NCI-H69 (cell line): ENCODE measurements around the gene SLC12A2.

Source experiments
- DNase-seq: peaks from one replicate; lab custom pipeline; 2025; lab: John Stamatoyannopoulos, UW

SLC12A2 gene

DNA sequence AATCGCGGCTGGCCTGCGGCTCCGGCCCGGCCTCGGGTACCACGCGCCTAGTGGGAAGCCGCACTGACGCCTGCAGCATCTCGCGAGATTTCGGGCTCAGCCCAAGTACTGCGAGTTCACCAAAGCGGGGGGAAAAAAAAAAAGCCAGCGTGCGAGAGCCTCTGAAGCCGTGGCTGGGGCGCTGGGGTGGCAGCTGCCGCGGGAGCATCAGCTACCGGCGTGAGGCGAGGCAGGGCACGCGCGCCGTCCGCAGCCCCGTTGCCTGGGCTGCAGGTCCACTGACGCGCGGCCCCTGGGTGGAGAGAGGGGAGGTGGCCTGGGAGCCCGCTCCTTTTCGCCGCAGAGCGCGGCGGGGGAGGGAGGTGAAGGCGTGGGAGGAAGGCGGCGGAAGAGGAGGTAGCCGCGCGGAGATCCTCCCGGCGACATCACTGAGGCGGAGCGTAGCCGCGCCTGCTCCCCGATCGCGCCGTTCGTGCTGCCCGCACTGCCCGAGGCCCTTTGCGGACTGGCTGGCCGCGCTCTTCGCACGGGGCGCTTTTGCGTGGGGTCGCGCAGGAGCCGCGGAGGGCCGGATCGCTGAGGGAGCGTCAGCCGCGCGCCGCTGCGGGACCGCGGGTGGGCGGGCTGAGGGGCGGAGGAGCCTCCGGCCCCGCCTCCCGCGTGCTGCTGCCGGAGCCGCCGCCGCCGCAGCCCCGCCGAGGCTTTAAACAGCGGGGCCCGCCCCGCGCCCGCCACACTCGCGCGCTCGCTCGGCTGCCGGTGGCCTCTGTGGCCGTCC, at the start of gene SLC12A2:
SLC12A2 (plus strand) TSS at position 734 of the 778 bp plus-strand sequence. CDS start 189 bp downstream, outside the sequence.
- peak; percentile 97 for DNase-seq

DNA sequence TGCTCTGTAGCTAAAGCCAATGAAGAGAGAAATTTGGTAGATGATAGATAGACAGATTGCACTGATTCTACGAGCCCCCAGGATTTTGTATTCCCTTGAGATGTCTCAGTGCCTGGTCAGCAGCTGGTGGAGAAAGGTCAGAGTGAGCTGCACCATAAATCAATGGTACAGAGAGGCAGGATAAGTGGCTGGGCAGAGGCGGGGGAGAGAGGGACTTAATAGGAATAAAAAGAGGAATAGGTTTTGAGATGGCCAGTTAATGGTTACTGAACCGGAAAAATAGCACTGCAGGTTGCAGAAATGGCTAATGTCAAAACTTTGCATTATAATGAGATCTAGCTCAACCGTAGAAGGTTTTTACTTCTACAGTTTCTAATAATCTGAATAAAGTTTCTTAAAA, 47.9 kb upstream of the SLC12A2 start:
- peak; percentile 53 for DNase-seq

DNA sequence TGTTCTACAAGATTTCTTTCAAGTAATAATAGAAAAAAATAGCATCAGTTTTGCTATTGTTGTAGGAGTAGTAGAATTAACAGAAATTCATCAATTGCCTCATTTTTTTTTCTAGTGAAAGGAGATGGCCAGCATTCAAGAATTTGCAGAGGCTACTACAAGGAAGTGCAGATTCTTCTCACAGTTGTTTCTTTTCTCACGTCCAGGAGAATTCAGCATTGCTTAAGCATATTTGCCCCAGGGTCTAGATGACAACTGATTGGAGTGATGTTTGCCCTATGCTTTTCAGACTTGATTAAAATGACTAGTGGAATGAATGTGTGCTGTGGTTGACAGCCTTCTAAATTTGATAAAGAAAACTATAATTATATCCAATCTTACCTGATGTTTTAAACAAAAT, 46.6 kb upstream of the SLC12A2 start:
- DNase-seq, result peak; percentile 57

DNA sequence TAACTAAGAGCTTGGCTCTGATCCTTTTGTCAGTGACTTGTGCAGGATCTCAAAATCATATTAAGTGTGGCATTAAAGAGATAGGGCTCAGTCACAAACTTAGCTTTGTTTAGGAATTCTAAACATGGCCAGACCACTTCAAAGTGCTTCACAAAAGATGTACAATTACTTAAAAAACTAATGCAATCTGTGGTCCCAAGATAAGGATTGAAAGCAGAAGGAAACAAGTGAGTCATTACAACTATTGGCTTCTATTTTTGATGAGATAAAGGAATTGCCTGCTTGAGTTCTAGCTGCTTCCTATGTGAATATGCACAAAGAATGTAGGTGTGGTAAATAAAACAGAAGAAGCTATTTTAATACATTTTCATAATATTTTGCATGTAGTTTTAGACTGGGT, 44.9 kb upstream of the SLC12A2 start:
- DNase-seq, result no peak

DNA sequence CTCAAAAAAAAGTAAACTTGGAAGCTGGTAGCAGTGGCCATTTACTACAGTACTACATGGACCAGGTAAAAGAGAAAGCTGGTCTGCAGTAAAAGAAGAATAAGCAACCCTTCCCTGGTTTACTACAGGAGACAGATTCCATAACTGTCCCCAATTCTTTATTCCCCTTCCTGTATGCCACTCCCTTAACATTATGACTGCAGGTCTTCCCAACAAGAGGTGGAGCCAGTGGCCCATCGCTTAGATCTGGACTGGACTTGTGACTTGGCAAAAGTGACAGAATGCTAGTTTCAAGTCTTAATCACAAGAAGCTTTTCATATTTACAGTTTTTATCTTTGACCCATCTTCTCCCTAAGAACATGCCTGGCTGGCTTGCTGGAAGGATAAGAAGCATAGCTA, 42.6 kb upstream of the SLC12A2 start:
- DNase-seq, result no peak

DNA sequence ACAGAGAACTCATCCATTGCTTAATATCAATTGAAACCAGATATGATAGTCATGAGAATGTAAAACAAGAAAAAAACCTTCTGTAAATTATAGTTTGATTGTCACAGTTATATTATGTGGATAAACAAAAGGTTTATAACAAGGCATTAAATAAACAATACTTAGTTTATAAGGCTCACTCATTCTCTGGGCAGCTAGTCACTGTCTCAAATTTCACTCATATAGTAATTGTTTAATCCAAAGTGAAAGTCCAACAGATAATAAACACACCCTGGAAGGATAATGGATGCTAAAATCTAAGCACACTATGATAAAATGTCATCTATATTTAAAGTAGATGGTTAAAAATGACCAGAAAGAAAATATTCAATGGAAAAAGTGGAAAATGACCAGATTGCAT, 30.8 kb upstream of the SLC12A2 start:
- DNase-seq, result no peak

DNA sequence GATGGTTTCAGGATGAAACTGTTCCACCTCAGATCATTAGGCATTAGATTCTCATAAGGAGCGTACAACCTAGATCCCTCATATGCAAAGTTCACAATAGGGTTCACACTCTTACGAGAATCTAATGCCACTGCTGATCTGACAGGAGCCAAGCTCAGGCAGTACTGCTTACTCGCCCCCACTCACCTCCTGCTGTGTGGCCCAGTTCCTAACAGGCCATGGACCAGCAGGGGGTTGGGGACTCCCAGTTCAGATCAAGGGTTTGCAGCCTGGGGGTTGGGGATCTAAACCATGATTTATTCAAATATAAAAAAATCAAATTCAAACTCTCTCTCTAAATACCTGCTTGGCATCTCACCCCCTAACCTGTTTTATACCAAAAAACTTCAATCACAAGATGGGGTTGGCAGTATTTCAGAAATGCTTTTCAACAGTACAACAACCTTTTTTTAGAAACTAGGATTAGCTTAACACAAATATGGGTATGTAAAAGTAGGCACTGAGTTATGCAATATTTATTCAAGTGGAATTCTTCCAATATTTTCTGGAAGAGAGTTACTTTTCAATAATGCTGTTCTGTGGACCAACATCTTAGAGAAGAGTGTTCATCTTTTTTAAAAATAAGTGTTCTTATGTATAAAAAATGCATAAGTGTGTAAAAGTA, 30.1 kb upstream of the SLC12A2 start:
- DNase-seq, result no peak

DNA sequence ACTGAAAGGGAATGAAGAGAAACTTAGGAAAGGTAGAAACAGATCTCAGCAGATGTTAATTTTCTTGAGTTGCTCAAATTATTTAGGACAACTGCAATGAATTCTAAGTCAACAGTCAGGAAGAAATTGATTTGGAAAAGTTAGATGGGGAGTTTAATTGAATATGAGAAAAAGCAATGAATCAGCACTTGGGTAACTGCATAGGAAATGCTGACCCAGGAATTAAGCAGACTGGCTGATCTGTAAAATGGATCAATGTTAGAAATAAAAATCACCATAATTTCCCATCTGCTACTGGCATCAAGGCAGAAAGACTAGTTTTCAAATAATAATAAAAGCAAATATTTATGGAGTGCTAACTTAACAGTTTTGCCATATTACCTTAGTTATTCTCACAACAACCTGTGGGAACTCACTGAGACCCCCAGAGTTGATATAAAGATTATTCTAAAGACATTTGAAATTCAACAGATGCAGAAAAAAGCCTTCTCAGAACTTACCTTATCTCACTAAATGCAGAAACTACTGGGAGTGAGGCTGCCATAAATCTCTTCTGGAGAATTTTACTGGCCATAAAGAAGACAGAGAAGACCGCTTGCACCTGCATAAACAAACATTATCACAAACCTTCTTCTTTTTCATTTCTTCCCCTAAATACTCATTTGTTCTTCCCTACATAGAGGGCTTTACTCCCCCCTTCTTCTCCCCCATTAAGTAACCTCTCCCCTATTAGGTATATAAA, 22.8 kb upstream of the SLC12A2 start:
- no peak for DNase-seq

DNA sequence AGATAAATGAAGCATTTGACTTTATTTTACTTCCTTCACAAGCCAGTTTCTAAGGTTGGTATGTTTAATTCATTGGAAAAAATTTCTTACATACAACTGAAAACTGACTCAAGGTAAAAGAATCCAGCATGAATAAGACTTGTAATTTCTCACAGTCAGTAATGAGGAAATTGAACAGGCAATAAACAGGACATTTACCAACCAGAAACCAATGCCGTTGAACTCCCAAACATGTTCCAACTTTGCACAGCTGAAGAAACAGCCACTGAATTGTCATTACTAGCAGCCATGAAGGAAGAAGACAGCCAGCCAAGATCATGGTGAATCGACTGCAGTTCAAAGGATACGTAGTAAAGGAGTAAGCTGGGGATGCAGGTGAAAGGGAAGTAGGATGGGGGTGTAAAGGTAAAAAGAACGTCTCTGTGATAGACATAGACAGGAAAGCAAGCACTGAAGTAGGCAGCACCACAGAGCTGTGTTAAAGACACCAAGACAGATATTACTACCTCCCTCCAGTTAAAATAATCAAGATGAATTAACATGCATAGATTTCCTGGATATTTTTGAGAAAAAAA, 21.3 kb upstream of the SLC12A2 start:
- no peak for DNase-seq

DNA sequence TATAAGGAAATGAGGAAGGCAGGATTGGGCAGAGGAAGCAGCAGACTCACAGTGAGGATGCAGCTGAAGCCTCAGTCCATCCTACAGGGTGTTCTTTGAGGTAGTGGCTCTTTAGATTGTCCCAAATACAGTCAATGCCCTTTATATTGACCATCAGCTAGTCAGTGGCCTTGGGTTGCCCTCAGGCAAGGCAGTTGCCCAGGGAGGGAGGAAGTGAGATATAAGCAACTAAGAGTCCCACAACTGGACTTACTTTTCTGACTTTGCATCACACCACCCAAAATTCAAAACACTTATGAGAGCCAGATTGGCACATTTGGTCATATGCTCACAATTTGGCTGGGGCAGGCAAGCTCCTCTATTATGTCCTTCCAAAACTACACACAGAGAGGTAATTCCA, 9.4 kb upstream of the SLC12A2 start:
- no peak for DNase-seq

DNA sequence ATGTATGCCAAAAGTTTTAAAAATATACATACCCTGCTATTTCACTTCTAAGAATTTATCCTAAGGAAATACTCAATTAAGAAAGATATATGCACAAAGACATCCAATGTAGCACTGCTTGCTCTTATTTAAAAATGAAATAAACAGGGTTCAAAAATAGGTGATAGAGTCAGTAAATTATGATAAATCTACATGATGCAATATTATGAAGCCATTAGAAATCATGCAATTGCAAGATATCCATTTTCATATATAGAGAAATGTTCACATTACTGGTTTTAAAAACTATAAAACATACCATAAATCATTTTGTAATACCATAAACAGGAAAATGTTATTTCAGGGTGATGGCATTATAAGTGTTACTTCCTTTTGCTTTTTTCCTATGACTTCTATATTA, 8.6 kb upstream of the SLC12A2 start:
- DNase-seq, result no peak

DNA sequence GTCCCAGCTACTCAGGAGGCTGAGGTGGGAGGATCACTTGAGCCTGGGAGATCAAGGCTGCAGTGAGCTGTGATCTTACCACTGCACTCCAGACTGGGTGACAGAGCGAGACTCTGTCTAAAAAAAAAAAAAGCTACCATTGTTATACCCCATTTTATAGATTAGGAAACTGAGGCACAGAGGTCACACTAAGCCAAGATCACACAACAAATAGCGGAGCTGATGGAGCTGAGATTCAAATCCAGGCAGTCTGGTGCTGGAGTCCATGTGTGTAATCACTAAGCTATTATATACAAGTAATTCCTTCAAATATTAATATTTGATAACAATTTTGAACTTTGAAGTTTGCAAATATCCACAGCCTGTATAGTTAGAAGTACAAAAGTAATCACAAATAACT, 6.0 kb upstream of the SLC12A2 start:
- no peak for DNase-seq

DNA sequence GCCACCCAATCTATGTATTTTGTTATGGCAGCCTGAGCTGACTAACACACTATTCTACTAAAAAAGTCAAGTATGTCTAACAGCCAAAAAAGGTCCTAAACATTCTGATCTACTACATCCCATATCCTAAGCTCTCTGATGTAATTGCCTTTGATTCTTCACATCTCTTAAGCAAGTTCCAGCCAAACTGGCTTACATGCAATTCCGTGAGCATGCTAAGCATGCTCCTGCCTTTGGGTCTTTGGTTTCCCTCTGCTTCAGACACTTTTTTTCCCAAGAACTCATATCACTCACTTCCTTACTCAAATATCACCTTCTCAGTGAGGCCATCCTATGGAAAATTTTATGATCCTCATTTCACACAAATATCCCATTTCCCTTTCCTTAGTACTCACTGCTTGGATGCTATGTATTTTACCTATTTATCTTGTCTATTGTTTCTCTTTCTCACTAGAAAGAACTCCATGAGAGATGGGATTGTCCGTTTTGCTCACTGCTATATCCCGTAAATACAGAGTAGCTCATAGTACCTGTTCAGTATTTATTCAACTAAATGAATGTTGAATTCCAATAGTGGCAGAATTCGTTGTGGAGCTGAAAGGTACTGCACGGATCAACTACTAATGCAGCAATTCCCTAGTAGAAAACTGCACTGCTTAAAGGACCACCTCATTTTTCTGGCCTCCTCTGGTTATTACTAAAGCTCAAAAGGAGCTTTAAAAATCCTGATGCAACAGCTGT, 2.3 kb upstream of the SLC12A2 start:
- DNase-seq, result peak; percentile 31

DNA sequence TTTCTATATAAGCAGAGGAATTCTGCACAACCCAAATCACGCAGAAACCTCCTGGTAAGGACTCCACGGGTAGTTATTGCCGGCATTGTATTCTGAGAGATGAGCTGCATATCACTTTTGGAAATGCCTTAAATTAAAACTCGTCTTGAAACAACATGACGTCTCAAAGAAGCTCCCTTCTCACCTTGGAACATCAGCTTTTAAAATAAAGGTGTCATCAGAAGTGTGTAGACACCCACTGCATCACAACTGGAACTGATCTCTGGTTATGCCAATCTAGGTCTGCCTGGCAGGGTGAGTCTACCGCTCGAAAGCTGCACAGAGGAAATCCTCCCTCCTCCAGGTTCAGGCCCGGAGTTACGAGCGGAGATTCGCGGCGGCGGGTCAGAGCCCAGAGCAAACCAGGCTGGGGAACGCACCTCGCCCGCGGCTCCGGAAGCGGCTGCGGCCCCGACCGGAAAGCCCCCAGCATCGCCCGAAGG, 974 bp upstream of the SLC12A2 start:
- no peak for DNase-seq

DNA sequence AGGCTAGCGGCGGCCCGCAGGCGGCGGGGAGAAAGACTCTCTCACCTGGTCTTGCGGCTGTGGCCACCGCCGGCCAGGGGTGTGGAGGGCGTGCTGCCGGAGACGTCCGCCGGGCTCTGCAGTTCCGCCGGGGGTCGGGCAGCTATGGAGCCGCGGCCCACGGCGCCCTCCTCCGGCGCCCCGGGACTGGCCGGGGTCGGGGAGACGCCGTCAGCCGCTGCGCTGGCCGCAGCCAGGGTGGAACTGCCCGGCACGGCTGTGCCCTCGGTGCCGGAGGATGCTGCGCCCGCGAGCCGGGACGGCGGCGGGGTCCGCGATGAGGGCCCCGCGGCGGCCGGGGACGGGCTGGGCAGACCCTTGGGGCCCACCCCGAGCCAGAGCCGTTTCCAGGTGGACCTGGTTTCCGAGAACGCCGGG, 253 bp downstream of the SLC12A2 start:
- no peak for DNase-seq

DNA sequence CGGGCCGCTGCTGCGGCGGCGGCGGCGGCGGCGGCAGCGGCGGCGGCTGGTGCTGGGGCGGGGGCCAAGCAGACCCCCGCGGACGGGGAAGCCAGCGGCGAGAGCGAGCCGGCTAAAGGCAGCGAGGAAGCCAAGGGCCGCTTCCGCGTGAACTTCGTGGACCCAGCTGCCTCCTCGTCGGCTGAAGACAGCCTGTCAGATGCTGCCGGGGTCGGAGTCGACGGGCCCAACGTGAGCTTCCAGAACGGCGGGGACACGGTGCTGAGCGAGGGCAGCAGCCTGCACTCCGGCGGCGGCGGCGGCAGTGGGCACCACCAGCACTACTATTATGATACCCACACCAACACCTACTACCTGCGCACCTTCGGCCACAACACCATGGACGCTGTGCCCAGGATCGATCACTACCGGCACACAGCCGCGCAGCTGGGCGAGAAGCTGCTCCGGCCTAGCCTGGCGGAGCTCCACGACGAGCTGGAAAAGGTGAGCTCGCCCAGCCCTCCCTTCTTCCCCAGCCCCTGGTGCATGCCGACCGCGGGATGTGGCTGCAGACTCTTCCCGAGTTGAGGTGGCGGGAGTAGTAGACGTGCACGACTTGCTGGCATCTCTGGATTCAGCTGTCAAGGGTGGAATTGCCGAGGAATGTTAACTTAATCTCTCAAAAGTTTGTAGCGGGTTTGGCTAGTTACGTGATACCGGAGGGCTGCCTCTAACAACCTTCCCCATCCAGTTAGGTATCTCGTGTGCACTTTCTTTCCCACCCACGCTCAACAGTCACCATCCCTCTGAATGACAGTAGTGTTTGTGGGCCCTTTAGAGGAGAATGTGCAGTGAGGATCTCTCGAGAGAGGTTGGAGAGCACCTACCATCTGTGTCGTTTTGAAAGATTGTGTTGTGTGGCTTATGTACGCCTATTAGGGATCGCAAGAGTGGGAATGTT, 932 bp downstream of the SLC12A2 start:
- peak; percentile 77 for DNase-seq

DNA sequence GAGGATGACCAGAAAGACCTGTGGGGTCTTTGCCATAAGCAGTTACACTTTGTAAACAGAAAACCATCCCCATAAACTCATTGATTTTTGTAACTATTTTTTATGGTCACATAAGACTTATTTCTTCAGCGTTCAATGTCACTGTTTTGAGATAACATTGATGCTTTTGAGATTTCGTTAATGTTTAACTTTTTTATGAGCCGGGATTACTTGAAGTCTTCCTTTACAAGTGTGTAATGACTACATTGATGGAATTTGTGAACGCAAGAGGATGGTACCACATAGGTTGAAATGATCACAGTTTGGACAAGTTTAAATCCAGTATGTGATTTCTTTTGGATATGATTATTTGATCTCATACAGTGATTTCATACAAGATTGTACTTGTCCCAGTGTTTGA, 1.8 kb downstream of the SLC12A2 start:
- peak; percentile 22 for DNase-seq

DNA sequence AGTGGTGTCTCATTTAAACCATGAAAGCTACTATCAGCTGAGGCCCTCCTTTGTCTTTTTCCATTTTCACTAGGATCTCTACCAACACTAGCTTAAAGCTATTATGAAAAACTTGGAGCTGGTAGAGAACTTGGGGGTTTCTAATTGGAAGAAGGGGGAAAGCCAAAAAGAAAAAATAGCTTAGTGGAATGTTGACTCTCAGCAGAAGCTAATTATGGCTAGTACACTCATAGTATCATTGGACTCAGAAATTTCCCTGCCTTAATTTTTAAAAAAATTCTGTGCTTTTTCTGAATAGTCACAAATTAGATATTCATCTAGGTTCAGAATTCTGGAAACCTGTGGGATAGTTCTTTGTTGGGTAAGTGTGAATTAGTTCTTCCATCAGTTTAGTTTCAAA, 8.0 kb downstream of the SLC12A2 start:
- no peak for DNase-seq

DNA sequence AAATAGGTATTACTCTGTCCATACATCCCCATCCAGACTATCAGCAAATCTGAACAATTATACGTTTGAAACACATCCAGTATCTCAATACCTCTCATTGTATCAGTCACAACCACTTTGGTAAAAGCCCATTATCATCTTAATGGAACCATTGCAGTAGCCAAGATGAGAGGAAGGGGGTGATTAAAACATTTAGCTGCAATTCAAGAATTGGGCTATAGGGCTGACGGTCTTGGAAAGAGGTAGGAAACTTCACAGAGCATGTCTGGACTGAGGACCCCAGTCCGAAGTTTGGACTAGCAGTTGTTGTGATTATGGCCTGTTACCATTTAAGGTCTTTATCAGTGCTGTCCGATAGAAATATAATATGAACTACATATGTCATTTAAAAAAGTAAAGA, 8.6 kb downstream of the SLC12A2 start:
- DNase-seq, result no peak

DNA sequence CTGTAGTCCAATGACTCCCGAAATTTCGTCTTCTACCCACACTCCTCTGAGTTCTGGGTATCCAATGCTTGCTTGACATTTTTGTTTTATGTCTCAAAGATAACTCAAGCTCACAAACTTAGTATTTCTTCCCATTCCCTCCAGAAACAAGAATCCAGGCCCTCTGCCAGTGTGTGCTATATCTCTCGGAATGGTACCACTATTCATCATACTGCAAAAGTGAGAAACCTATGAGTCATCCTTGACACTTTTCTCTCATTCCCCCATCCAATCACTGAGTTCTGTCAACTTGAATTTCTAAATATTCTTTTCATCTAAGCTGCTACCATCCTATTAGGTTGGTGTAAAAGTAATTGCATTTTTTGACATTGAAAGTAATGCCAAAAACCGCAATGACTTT, 9.8 kb downstream of the SLC12A2 start:
- DNase-seq, result no peak

DNA sequence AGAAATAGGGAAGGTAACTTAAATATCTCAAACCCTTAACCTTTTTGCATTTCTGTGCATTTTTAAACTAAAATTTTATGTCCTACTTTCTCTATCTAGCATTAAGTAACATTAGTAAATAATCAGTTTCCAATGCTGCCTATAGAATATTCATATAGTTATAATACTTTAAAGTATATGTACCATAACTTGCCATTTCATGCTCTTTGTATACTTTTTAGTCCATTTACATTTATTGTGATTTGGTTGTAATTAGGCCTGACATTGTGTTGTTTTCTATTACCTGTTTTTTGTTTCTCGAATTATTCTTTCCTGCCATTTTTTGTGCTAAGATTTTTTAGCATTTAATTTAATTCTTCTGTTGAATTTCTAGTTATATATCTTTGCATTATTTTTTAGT, 13.7 kb downstream of the SLC12A2 start:
- no peak for DNase-seq
